SU-DHL-6 (cell line): ENCODE results near the gene SIM2.

ENCODE experiments used
- EZH2phosphoT487 ChIP-seq: fragments of 200-600 bp; sonication (generic), shearing (Covaris generic); conservative IDR thresholded peaks from 2 replicates; pipeline ENCODE4 v1.6.1; 2018; ENCODE audit warnings: mild to moderate bottlenecking, antibody characterized with exemption, low read length, moderate library complexity, mixed read lengths
- TF ChIP-seq, protein P1 (sequence below): fragments of 200-600 bp; sonication (generic); IDR thresholded peaks from one replicate; pipeline ENCODE4 v1.5.1; 2017; ENCODE audit warnings: antibody characterized with exemption, mild to moderate bottlenecking, low read length, moderate library complexity; ENCODE audit not compliant: insufficient read depth, poor library complexity, severe bottlenecking

GRCh38 chr21:36692114-36692834 is 6.6 kb upstream of the SIM2 start:
- TF ChIP-seq, protein P1, sequence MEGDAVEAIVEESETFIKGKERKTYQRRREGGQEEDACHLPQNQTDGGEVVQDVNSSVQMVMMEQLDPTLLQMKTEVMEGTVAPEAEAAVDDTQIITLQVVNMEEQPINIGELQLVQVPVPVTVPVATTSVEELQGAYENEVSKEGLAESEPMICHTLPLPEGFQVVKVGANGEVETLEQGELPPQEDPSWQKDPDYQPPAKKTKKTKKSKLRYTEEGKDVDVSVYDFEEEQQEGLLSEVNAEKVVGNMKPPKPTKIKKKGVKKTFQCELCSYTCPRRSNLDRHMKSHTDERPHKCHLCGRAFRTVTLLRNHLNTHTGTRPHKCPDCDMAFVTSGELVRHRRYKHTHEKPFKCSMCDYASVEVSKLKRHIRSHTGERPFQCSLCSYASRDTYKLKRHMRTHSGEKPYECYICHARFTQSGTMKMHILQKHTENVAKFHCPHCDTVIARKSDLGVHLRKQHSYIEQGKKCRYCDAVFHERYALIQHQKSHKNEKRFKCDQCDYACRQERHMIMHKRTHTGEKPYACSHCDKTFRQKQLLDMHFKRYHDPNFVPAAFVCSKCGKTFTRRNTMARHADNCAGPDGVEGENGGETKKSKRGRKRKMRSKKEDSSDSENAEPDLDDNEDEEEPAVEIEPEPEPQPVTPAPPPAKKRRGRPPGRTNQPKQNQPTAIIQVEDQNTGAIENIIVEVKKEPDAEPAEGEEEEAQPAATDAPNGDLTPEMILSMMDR = no peak
- TF ChIP-seq EZH2phosphoT487 = no peak
